HEK293 (cell line): ENCODE measurements around the gene PRKCQ.

Experiments
- CTCF ChIP-seq: fragments of 450-650 bp; formaldehyde crosslinking; IDR thresholded peaks from 2 replicates; pipeline ENCODE4 v1.5.1; 2016; ENCODE audit warnings: missing biosample characterization, missing genetic modification characterization
- RBAK ChIP-seq: fragments of 450-650 bp; formaldehyde crosslinking; IDR thresholded peaks from 2 replicates; pipeline ENCODE4 v1.5.1; 2016; ENCODE audit warnings: missing biosample characterization, missing genetic modification characterization
- YY1 ChIP-seq: fragments of 450-650 bp; formaldehyde crosslinking; IDR thresholded peaks from 2 replicates; pipeline ENCODE4 v1.5.1; 2018; ENCODE audit warnings: missing biosample characterization, missing genetic modification characterization
- YY2 ChIP-seq: fragments of 450-650 bp; formaldehyde crosslinking; IDR thresholded peaks from 2 replicates; pipeline ENCODE4 v1.5.1; 2016; ENCODE audit warnings: missing biosample characterization, missing genetic modification characterization
- ZBTB1 ChIP-seq: fragments of 450-650 bp; formaldehyde crosslinking; IDR thresholded peaks from 2 replicates; pipeline ENCODE4 v1.5.1; 2016; ENCODE audit warnings: missing biosample characterization, missing genetic modification characterization
- ZFHX2 ChIP-seq: fragments of 450-650 bp; formaldehyde crosslinking; conservative IDR thresholded peaks from 2 replicates; pipeline ENCODE4 v1.5.1; 2016; ENCODE audit warnings: missing biosample characterization, missing genetic modification characterization
- ZNF155 ChIP-seq: fragments of 450-650 bp; formaldehyde crosslinking; IDR thresholded peaks from 2 replicates; pipeline ENCODE4 v1.5.1; 2016; ENCODE audit warnings: missing biosample characterization, missing genetic modification characterization
- ZNF266 ChIP-seq: fragments of 450-650 bp; formaldehyde crosslinking; IDR thresholded peaks from 2 replicates; pipeline ENCODE4 v1.5.1; 2016; ENCODE audit warnings: missing biosample characterization, missing genetic modification characterization, low read depth
- TF ChIP-seq, protein P1 (sequence below): fragments of 450-650 bp; formaldehyde crosslinking; IDR thresholded peaks from 2 replicates; pipeline ENCODE4 v1.5.1; 2016; ENCODE audit warnings: missing biosample characterization, missing genetic modification characterization

- TF ChIP-seq ZNF266 (tag by site-specific recombination) = no peak
- TF ChIP-seq CTCF (tag by site-specific recombination) = no peak
- TF ChIP-seq ZBTB1 (tag by site-specific recombination) = no peak
- no peak for TF ChIP-seq YY1 (tag by site-specific recombination)
- no peak for TF ChIP-seq ZNF155 (tag by site-specific recombination)
- TF ChIP-seq RBAK (tag by site-specific recombination) = no peak
- TF ChIP-seq YY2 (tag by site-specific recombination) = no peak
- TF ChIP-seq ZFHX2 (tag by site-specific recombination) = no peak
- TF ChIP-seq, protein P1, sequence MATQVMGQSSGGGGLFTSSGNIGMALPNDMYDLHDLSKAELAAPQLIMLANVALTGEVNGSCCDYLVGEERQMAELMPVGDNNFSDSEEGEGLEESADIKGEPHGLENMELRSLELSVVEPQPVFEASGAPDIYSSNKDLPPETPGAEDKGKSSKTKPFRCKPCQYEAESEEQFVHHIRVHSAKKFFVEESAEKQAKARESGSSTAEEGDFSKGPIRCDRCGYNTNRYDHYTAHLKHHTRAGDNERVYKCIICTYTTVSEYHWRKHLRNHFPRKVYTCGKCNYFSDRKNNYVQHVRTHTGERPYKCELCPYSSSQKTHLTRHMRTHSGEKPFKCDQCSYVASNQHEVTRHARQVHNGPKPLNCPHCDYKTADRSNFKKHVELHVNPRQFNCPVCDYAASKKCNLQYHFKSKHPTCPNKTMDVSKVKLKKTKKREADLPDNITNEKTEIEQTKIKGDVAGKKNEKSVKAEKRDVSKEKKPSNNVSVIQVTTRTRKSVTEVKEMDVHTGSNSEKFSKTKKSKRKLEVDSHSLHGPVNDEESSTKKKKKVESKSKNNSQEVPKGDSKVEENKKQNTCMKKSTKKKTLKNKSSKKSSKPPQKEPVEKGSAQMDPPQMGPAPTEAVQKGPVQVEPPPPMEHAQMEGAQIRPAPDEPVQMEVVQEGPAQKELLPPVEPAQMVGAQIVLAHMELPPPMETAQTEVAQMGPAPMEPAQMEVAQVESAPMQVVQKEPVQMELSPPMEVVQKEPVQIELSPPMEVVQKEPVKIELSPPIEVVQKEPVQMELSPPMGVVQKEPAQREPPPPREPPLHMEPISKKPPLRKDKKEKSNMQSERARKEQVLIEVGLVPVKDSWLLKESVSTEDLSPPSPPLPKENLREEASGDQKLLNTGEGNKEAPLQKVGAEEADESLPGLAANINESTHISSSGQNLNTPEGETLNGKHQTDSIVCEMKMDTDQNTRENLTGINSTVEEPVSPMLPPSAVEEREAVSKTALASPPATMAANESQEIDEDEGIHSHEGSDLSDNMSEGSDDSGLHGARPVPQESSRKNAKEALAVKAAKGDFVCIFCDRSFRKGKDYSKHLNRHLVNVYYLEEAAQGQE (tag by site-specific recombination) = no peak
Measured at GRCh38 chr10:6446711-6447110, 133.4 kb downstream of the PRKCQ start.
